ENCODE data around the gene NRCAM.

DNA sequence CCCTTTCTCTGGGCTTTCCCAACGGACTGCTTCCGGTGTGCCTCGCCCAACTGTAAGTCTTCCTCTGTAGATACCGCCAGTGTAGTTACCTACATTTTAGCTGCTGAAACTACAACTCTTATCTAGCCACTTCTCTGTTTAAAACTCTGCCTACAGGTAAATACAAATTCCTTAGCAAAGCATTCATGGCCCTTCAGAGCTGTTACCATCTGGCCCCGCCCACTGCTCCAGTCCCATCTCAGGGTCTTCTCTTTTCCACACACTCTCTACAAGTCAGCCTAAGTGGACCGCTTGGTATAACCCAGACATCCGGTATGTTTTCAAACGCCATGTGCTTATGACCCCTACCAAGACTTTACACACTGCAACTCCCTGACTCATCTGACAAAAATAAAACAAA is 285.1 kb downstream of the NRCAM start:
- no peak for TF ChIP-seq CTCF (conservative IDR thresholded peaks at IDR 0.05)
- no peak for TF ChIP-seq EZH2 (IDR thresholded peaks at IDR 0.05; ENCODE audit: low read depth)

Measured in PC-9 (cell line).